Measurements from ENCODE around the gene MINDY4B. TPM values are rescaled to one million over a fixed set of nuclear protein-coding genes. Genes with fewer than 3 reads are reported as not detected.

Gene MINDY4B
- polyA plus RNA-seq, 1 donor (not counting 4 experiments of a cell fraction or from before 2014, with no cell fraction given) = not detected

DNA sequence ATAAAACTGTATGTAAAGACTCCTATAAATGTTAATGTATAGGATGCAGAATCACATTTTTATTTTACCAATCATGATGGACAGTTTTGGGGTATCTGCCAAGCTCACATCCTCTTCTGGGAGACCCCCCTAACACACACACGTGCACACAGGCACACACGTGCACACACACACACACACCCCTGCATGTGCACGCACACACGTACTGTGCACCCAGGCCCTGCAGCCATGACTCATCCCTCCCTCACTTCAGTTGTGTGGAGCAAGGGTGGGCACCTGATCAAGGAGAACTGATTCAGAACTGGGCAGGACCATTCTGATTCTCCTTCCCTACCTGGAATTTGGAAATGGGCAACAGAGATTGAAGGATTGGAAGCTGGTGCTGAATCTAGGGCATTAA, 16.0 kb upstream of the MINDY4B start:
- Histone ChIP-seq H3K4me2 (ENCODE audit: control insufficient read depth, extremely low read depth, insufficient read depth, low read depth, low read length) (no peak overlapping the region), H3K4me1 (ENCODE audit: control insufficient read depth, extremely low read depth, insufficient read depth, low read length) (peaks cover 5% of the 10 kb centered on the region), H3K4me3 (ENCODE audit: control insufficient read depth in 2 of 3, extremely low read depth in 1 of 3, insufficient read depth in 2 of 3, low read depth in 1 of 3, low read length in 3 of 3) (no peak overlapping the region), H2AFZ (ENCODE audit: control insufficient read depth, low read length) (no peak overlapping the region), H4K20me1 (ENCODE audit: control insufficient read depth, extremely low read depth, insufficient read depth, low read length) (no peaks in the 10 kb centered on the region), H3K9me3 (ENCODE audit: control insufficient read depth, low read depth, low read length) (no peaks in the 10 kb centered on the region), H3K36me3 (ENCODE audit: control insufficient read depth in 2 of 2, extremely low read depth in 1 of 2, insufficient read depth in 2 of 2, low read length in 2 of 2) (no peaks in the 10 kb centered on the region), H3K79me2 (ENCODE audit: control insufficient read depth, insufficient read depth, low read length) (no peaks in the 10 kb centered on the region), H3K9ac (ENCODE audit: control insufficient read depth, extremely low read depth, insufficient read depth, low read length) (no peak overlapping the region), H3K27ac (ENCODE audit: control insufficient read depth, insufficient read depth, low read length) (no peak overlapping the region), H3K9me1 (ENCODE audit: control insufficient read depth, extremely low read depth, insufficient read depth, low read length) (no peaks in the 10 kb centered on the region), H3K27me3 (ENCODE audit: control insufficient read depth, extremely low read depth, insufficient read depth, low read length) (no peaks in the 10 kb centered on the region)
- DNase-seq (ENCODE audit: low read depth, low spot score) = no peak
- dilution Hi-C loops (cut with MboI; ENCODE audit: extremely low pct_ligation_motif_present, low sequenced_read_pairs) = no loop called here
- TF ChIP-seq, protein P1, sequence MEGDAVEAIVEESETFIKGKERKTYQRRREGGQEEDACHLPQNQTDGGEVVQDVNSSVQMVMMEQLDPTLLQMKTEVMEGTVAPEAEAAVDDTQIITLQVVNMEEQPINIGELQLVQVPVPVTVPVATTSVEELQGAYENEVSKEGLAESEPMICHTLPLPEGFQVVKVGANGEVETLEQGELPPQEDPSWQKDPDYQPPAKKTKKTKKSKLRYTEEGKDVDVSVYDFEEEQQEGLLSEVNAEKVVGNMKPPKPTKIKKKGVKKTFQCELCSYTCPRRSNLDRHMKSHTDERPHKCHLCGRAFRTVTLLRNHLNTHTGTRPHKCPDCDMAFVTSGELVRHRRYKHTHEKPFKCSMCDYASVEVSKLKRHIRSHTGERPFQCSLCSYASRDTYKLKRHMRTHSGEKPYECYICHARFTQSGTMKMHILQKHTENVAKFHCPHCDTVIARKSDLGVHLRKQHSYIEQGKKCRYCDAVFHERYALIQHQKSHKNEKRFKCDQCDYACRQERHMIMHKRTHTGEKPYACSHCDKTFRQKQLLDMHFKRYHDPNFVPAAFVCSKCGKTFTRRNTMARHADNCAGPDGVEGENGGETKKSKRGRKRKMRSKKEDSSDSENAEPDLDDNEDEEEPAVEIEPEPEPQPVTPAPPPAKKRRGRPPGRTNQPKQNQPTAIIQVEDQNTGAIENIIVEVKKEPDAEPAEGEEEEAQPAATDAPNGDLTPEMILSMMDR (optimal IDR thresholded peaks at IDR 0.05 in 1 of 3, IDR thresholded peaks at IDR 0.05 in 1 of 3, conservative IDR thresholded peaks at IDR 0.05 in 1 of 3; ENCODE audit: extremely low read depth in 1 of 3, insufficient read depth in 2 of 3, low read length in 3 of 3) = no peak
- no peak for TF ChIP-seq EZH2 (IDR thresholded peaks at IDR 0.05; ENCODE audit: low read length)
- no peak for FAIRE-seq

DNA sequence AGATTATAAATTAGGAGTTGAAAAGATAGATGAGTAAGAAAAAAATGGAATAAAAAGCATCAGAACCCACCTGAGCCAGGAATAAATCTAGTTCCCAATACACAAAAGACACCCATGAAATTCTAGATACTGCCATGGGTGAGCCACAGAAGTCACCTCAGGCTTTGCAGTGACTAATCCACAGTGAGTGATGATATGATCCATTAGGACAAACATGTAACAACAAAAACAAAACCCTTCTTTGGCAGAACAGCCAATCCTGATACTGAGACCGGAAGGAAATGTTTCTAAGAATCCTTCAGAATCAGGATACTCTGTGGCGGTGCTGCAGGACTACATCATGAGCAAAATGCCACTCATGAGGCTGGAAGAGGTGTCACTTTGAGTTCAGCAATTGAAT, 15.0 kb upstream of the MINDY4B start:
- H4K20me1 ChIP-seq (ENCODE audit: control insufficient read depth, extremely low read depth, insufficient read depth, low read length) = no peaks in the 10 kb centered on the region
- no peak for TF ChIP-seq EZH2 (IDR thresholded peaks at IDR 0.05; ENCODE audit: low read length)
- TF ChIP-seq, protein P1 (optimal IDR thresholded peaks at IDR 0.05 in 1 of 3, IDR thresholded peaks at IDR 0.05 in 1 of 3, conservative IDR thresholded peaks at IDR 0.05 in 1 of 3; ENCODE audit: extremely low read depth in 1 of 3, insufficient read depth in 2 of 3, low read length in 3 of 3) = no peak
- no peak overlapping the region for H3K4me3 ChIP-seq (ENCODE audit: control insufficient read depth in 2 of 3, extremely low read depth in 1 of 3, insufficient read depth in 2 of 3, low read depth in 1 of 3, low read length in 3 of 3)
- dilution Hi-C loops (cut with MboI; ENCODE audit: extremely low pct_ligation_motif_present, low sequenced_read_pairs) = no loop called here
- H3K79me2 ChIP-seq (ENCODE audit: control insufficient read depth, insufficient read depth, low read length) = no peaks in the 10 kb centered on the region
- no peak overlapping the region for H3K27ac ChIP-seq (ENCODE audit: control insufficient read depth, insufficient read depth, low read length)
- no peaks in the 10 kb centered on the region for H3K9me3 ChIP-seq (ENCODE audit: control insufficient read depth, low read depth, low read length)
- no peak overlapping the region for H3K9ac ChIP-seq (ENCODE audit: control insufficient read depth, extremely low read depth, insufficient read depth, low read length)
- DNase-seq (ENCODE audit: low read depth, low spot score) (no peak), FAIRE-seq (no peak)
- H3K27me3 ChIP-seq (ENCODE audit: control insufficient read depth, extremely low read depth, insufficient read depth, low read length) = no peaks in the 10 kb centered on the region
- no peaks in the 10 kb centered on the region for H3K36me3 ChIP-seq (ENCODE audit: control insufficient read depth in 2 of 2, extremely low read depth in 1 of 2, insufficient read depth in 2 of 2, low read length in 2 of 2)
- no peak overlapping the region for H3K4me2 ChIP-seq (ENCODE audit: control insufficient read depth, extremely low read depth, insufficient read depth, low read depth, low read length)
- no peak overlapping the region for H2AFZ ChIP-seq (ENCODE audit: control insufficient read depth, low read length)
- H3K4me1 ChIP-seq (ENCODE audit: control insufficient read depth, extremely low read depth, insufficient read depth, low read length) = peaks cover 5% of the 10 kb centered on the region
- H3K9me1 ChIP-seq (ENCODE audit: control insufficient read depth, extremely low read depth, insufficient read depth, low read length) = no peaks in the 10 kb centered on the region
